Heart left ventricle (tissue), 16 donors: ENCODE results near the gene NDRG4. TPM values are rescaled to one million over a fixed set of nuclear protein-coding genes. Genes with fewer than 3 reads are reported as not detected.

ENCODE experiments used
- ATAC-seq, 4 donors: fragments of 200-7000 bp; cut with Tn5 transposase; one replicate each; pipeline ENCODE4 v1.9.1; 2020 to 2022; ENCODE audit warnings: moderate library complexity in 4 of 4, mild to moderate bottlenecking in 3 of 4, moderate number of reproducible peaks in 1 of 4
- DNase-seq, 5 donors: peaks; one replicate each; pipeline ENCODE4 v3.0.0-alpha.2; 2020
- H3K27ac ChIP-seq, 12 donors: fragments of 200-600 bp; sonication (generic) in 4 of 12; one replicate each; pipeline versions ENCODE4 v1.5.0 to v1.8.0; 2016 to 2022; ENCODE audit warnings: mild to moderate bottlenecking in 2 of 12
- H3K27me3 ChIP-seq, 9 donors: fragments of 200-600 bp; sonication (generic) in 2 of 9; one replicate each; pipeline versions ENCODE4 v1.5.1 to v1.8.0; 2016 to 2022; ENCODE audit warnings: mild to moderate bottlenecking in 3 of 9
- H3K36me3 ChIP-seq, 9 donors: fragments of 200-600 bp; sonication (generic) in 2 of 9; one replicate each; pipeline versions ENCODE4 v1.5.0 to v1.8.0; 2018 to 2022; ENCODE audit warnings: mild to moderate bottlenecking in 2 of 9
- H3K4me1 ChIP-seq, 12 donors: fragments of 200-600 bp; sonication (generic) in 4 of 12; one replicate each; pipeline versions ENCODE4 v1.5.0 to v1.8.0; 2016 to 2022; ENCODE audit warnings: mild to moderate bottlenecking in 3 of 12
- H3K4me3 ChIP-seq, 12 donors: fragments of 200-600 bp; sonication (generic) in 4 of 12; one replicate each; pipeline versions ENCODE4 v1.5.0 to v1.8.0; 2017 to 2022; ENCODE audit warnings: mild to moderate bottlenecking in 9 of 12, moderate library complexity in 4 of 12
- H3K9me3 ChIP-seq, 12 donors: fragments of 200-600 bp; sonication (generic) in 4 of 12; one replicate each; pipeline versions ENCODE4 v1.5.0 to v1.8.0; 2016 to 2022; ENCODE audit warnings: mild to moderate bottlenecking in 1 of 12
- CTCF ChIP-seq, 12 donors: fragments of 200-600 bp; sonication (generic) in 4 of 12; IDR thresholded peaks; one replicate each; pipeline versions ENCODE4 v1.5.0 to v1.8.0; 2018 to 2022; ENCODE audit warnings: antibody characterized with exemption in 12 of 12, mild to moderate bottlenecking in 5 of 12
- POLR2A ChIP-seq, 2 donors: fragments of 450-650 bp; IDR thresholded peaks; one replicate each; pipeline ENCODE4 v1.6.1; 2017; ENCODE audit warnings: antibody characterized with exemption in 2 of 2, mild to moderate bottlenecking in 2 of 2, moderate library complexity in 2 of 2
- WGBS, 4 donors: extraction: QIAGEN DNeasy Blood & Tissue Kit in 2 of 4; methylation state at CpG; one replicate each; pipeline versions ENCODE4 v1.1.5 to v1.1.7; 2013 to 2018; 5-methylcytosine and 5-hydroxymethylcytosine counted together
- intact Hi-C, 10 donors: fragments of 100-400 bp; cut with DNase I; formaldehyde crosslinking; loops; one replicate each; pipeline versions ENCODE4 v1.11.1 to v1.14.2; 2022
- polyA plus RNA-seq, 2 donors: library from polyadenylated mRNA; stranded (reverse); fragments of 200-250 nt; gene quantifications; one replicate each; pipeline ENCODE4 v1.2.3, GENCODE V29; 2013
- total RNA-seq, 9 donors: library from RNA; depleted of rRNA in 2 of 9; stranded (reverse); fragments of >200 nt in 2 of 9; fragmentation: NEBNext Ultra II Directional in 3 of 9; extraction: Animal tissue kit (Norgen Biotek cat#: 25700) in 3 of 9; gene quantifications; one replicate each; pipeline versions ENCODE4 v1.1.0 to v1.2.4, GENCODE V29; 2016 to 2023
- donor health status: ischemic (EF 13 %, LVEDD 7.1; RV severe dilation, severe dysfunction).
- donor health status: healthy with polysubstance abuse.
- donor health status: DM: no; HTN: yes; CAD: no.
- donor health status: DM: no; HTN: no; CAD: no.
- donor health status: ischemic (EF 25% LVEDD 6.9; RV normal size, moderate dysfunction).
- donor health status: ischemic (EF 25% LVEDD 5.7; RV mildly dilated, moderate dysfunction).
- donor health status: healthy.
- donor health status: DM: yes; HTN: yes; CAD: no.
- donor health status: ischemic (EF 35%, LVEDD 5.7; RV mildly dilated, moderate dysfunction).
- donor health status: nonischemic (EF 11% LVEDD 7.7; RV severe dilation, severe dysfunction).
- donor health status: DM: yes; HTN: yes; CAD: no.
- donor health status: PGD.
- donor health status: ischemic (EF 29% LVEDD 5.4; RV normal size, mild dysfunction).
- donor health status: nonischemic (EF 23%, LVEDD 6.1; RV moderate dilation, normal function).

Gene NDRG4
- total and polyA plus RNA-seq, 11 donors, result 294 to 1,429 (median 742) TPM

- DNase-seq (peak in 1 of 5 donors; percentile 38), ATAC-seq (peak; percentile 13 to 33 (median 24))
- H3K9me3 ChIP-seq, result no peaks in the 10 kb centered on the region
- intact Hi-C loops, result loop anchor here in 4 of 10 donors (2.0 to 10.0 kb wide), 5 partner anchors 13 to 457 kb away; partner anchors contain the start of genes MMP15 (in 2 of the 4), CFAP20 (in 1 of the 4) and CSNK2A2 (in 1 of the 4)
- peaks cover 0 to 5% (median 0%) of the 10 kb centered on the region in 9 donors for H3K36me3 ChIP-seq
- no peaks in the 10 kb centered on the region for H3K27me3 ChIP-seq
- WGBS, 4 donors, result 62 to 67% (median 62%) methylated on average over 8 of the region's 8 CpGs
- H3K27ac ChIP-seq, result peak overlapping the region in 11 of 12 donors; percentile 5 to 60 (median 53)
- H3K4me1 ChIP-seq, result peaks cover 0 to 84% (median 48%) of the 10 kb centered on the region in 12 donors
- TF ChIP-seq CTCF (IDR thresholded peaks at IDR 0.05) (no peak), POLR2A (IDR thresholded peaks at IDR 0.05) (no peak)
- no peak overlapping the region for H3K4me3 ChIP-seq
These were observed 18.0 kb upstream of the NDRG4 start for GRCh38 chr16:58481931-58482330.

DNA sequence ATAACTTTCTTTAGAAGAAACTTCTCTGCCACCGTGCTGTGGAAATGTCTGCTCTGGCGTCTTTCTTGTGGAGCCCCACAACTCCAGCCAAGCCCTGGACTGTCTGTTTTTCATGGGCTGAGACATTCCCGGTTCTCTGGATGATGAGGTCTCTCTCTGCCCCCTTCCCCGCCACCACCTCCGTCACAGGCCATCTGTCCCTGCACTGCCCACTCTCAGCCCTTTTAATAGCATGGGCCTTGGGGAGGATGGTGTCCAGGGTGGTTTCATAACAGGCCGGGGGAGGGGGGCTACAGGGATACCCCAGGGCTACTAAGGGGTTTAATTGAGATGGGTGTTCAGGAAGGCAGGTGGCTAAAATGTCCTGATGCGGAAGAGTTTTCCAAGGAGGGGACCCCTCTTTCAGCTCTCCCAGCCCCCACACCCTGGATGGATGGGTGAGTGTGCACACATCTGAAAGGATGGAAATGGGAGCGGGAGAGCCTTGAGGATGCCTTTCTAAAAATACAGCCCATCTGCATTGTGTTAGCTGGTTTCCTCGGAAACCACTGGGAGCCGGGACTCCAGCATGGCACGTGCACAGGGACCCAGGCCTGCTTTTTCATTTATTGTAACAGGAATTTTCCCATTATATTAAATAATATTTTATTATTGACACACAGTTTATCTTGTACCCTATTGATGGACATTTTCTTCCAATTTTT, 14.6 kb upstream of the NDRG4 start:
- intact Hi-C loops, result loop anchor here in 5 of 10 donors (1.0 to 10.0 kb wide), 6 partner anchors 73 to 461 kb away; partner anchors contain the start of genes GINS3 (in 3 of the 5), MMP15 (in 2 of the 5), CFAP20 (in 1 of the 5) and CSNK2A2 (in 1 of the 5)
- peak; percentile 40 to 62 (median 54) for ATAC-seq
- H3K4me3 ChIP-seq, result no peak overlapping the region
- 27 to 40% (median 36%) methylated on average over 10 to 11 of the region's 11 CpGs for WGBS, 4 donors
- TF ChIP-seq CTCF (IDR thresholded peaks at IDR 0.05) (no peak), POLR2A (IDR thresholded peaks at IDR 0.05) (no peak)
- DNase-seq, result no peak
- H3K9me3 ChIP-seq, result no peaks in the 10 kb centered on the region
- peaks cover 0 to 79% (median 49%) of the 10 kb centered on the region in 12 donors for H3K4me1 ChIP-seq
- H3K36me3 ChIP-seq, result peaks cover 0 to 6% (median 0%) of the 10 kb centered on the region in 9 donors
- H3K27ac ChIP-seq, result peak overlapping the region in 10 of 12 donors; percentile 36 to 81 (median 72)
- H3K27me3 ChIP-seq, result no peaks in the 10 kb centered on the region

DNA sequence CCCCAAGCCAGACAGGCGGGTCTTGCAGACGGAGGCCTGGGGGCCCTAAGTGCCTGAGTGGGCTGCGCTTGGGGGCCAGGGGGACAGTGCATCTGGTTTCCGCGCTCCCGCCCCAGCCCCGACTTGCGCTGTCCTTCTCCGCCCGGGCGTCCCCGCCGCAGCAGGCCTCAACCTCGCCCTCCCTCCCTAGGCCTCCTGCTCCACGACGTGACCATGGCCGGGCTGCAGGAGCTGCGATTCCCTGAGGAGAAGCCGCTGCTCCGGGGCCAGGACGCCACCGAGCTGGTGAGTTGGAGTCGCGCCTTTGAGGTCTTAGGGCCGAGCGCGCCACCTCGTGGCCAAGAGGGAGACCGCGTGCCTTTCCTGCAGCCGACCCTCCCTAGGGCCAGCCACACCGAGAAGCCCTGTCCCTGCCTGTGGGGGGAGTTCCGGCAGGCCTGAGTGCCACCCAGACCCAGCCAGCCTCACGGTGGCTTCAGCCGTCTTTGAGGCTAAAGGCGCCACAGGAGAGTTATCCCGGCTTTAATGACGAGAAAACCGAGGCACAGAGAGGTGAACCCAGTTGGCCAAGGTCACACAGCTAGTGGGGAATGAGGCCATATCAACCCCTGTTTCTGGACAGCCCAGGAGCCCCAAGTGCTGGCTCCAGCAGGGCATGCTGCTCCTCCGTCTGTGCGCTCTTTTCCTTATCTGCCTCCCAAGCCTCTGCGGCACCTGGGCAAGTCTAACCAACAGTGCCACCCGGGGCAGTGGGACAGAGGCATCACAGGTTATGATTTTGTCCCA, 12.2 kb upstream of the NDRG4 start:
- peak; percentile 89 to 99 (median 94) for TF ChIP-seq CTCF (IDR thresholded peaks at IDR 0.05)
- TF ChIP-seq POLR2A (IDR thresholded peaks at IDR 0.05), result peak in 1 of 2 donors; percentile 16
- ATAC-seq (peak; percentile 44 to 82 (median 73)), DNase-seq (peak; percentile 87 to 94 (median 92))
- Histone ChIP-seq H3K4me1 (peaks cover 0 to 76% (median 35%) of the 10 kb centered on the region in 12 donors), H3K27me3 (no peaks in the 10 kb centered on the region), H3K36me3 (peaks cover 0 to 15% (median 0%) of the 10 kb centered on the region in 9 donors), H3K4me3 (peak overlapping the region in 9 of 12 donors; percentile 15 to 39 (median 28)), H3K9me3 (no peaks in the 10 kb centered on the region), H3K27ac (peak overlapping the region; percentile 6 to 80 (median 68))
- intact Hi-C loops, result loop anchor here (1.0 to 10.0 kb wide), 12 partner anchors 23 to 463 kb away; partner anchors contain the start of genes GINS3 (in 3 of the 10), MMP15 (in 2 of the 10), CFAP20 (in 1 of the 10) and CSNK2A2 (in 1 of the 10)
- 16 to 26% (median 18%) methylated on average over 26 to 43 of the region's 43 CpGs for WGBS, 4 donors
